ENCODE data around the gene CTBP1. TPM values are rescaled to one million over a fixed set of nuclear protein-coding genes. Genes with fewer than 3 reads are reported as not detected.

The CTBP1 gene
- total and polyA plus RNA-seq, 2 of the 8 experiments (the other 6 are each of a cell fraction or from before 2014, with no cell fraction given): 128 to 185 TPM

GRCh38 chr4:1164040-1164439 lies 84.9 kb downstream of the CTBP1 start:
- POLR2A ChIA-PET (ENCODE audit: partially characterized antibody): no interaction called here
- FAIRE-seq: no peak
- no peak overlapping the region for H4K8ac ChIP-seq (ENCODE audit: extremely low read depth, insufficient read depth, low read length)

More at GRCh38 chr4:1164040-1164439, 84.9 kb downstream of the CTBP1 start:
- no peak overlapping the region for H4K91ac ChIP-seq (replicated peaks; ENCODE audit: insufficient read length, low read length)
- H2AFZ ChIP-seq (ENCODE audit: low read length): no peak overlapping the region
- no peak overlapping the region for H2BK15ac ChIP-seq (ENCODE audit: low read length)
- H2BK120ac ChIP-seq (replicated peaks; ENCODE audit: low read depth, low read length): no peak overlapping the region
- H3K79me2 ChIP-seq (ENCODE audit: control insufficient read depth in 1 of 2, insufficient read depth in 2 of 2, low read length in 2 of 2): no peaks in the 10 kb centered on the region
- no peak overlapping the region for H3K18ac ChIP-seq (ENCODE audit: extremely low read depth, low read length)
- no peak overlapping the region for H3K9ac ChIP-seq (replicated peaks in 1 of 4; ENCODE audit: extremely low read depth in 1 of 4, low read depth in 3 of 4, low read length in 3 of 4)
- no peak overlapping the region for H2AK5ac ChIP-seq (ENCODE audit: low read depth, low read length)
- peaks cover 2 to 7% of the 10 kb centered on the region in 2 experiments for H4K20me1 ChIP-seq (replicated peaks in 1 of 2; ENCODE audit: control insufficient read depth in 1 of 2, insufficient read depth in 2 of 2, low read length in 2 of 2)
- H3K23me2 ChIP-seq (ENCODE audit: low read depth, low read length): peaks cover 4% of the 10 kb centered on the region; the same call in 1 of the 2 replicates
- no peak for DNase-seq (ENCODE audit: low read depth in 1 of 2, low spot score in 2 of 2)
- H2BK20ac ChIP-seq (ENCODE audit: low read length): no peak overlapping the region
- H3K4me2 ChIP-seq (ENCODE audit: insufficient read depth in 1 of 2, low read depth in 2 of 2, low read length in 2 of 2): no peak overlapping the region
- no peaks in the 10 kb centered on the region for H3K79me1 ChIP-seq (ENCODE audit: low read depth, low read length)
- no peak overlapping the region for H3K14ac ChIP-seq (ENCODE audit: insufficient read length)
- no peak overlapping the region for H3K56ac ChIP-seq (replicated peaks; ENCODE audit: insufficient read length, low read depth, low read length)
- H3K27me3 ChIP-seq (replicated peaks in 1 of 4; ENCODE audit: control insufficient read depth in 3 of 4, extremely low read depth in 1 of 4, insufficient read depth in 3 of 4, low read length in 3 of 4): peaks cover 9 to 19% (median 16%) of the 10 kb centered on the region in 4 experiments
- H3K4me1 ChIP-seq (replicated peaks in 1 of 4; ENCODE audit: control insufficient read depth in 3 of 4, insufficient read depth in 4 of 4, low read length in 3 of 4): peaks cover 0 to 2% (median 0%) of the 10 kb centered on the region in 4 experiments; a peak in 1 of 7 replicates
- no peak overlapping the region for H3K4me3 ChIP-seq (ENCODE audit: extremely low read depth in 1 of 4, insufficient read depth in 2 of 4, low read depth in 3 of 4, low read length in 4 of 4)
- no peak overlapping the region for H3K4ac ChIP-seq (replicated peaks; ENCODE audit: insufficient read length, low read depth, low read length)
- H3K36me3 ChIP-seq (ENCODE audit: control insufficient read depth in 2 of 4, insufficient read depth in 4 of 4, low read length in 3 of 4): no peaks in the 10 kb centered on the region
- H2BK5ac ChIP-seq (ENCODE audit: low read depth, low read length): no peak overlapping the region
- no peak overlapping the region for H4K5ac ChIP-seq (ENCODE audit: insufficient read length, low read depth, low read length)
- 87% methylated on average over 4 of the region's 4 CpGs; no CpG with 5 or more reads in 1 of the 2 experiments for WGBS, 2 experiments (ENCODE audit: extremely low coverage in 1 of 2, insufficient coverage in 1 of 2, insufficient read length in 1 of 2, insufficient replicate concordance in 2 of 2, low coverage in 1 of 2, low lambda C conversion rate in 2 of 2, missing lambda C conversion rate in 1 of 2)
- no peak overlapping the region for H3K23ac ChIP-seq (ENCODE audit: insufficient read length)
- no peak overlapping the region for H2BK12ac ChIP-seq (ENCODE audit: low read depth, low read length)
- peaks cover 0 to 3% of the 10 kb centered on the region in 2 experiments; a peak in 1 of 4 replicates for H3K9me3 ChIP-seq (ENCODE audit: insufficient read depth in 2 of 2, low read depth in 1 of 2, low read length in 1 of 2)
- CTCF ChIA-PET (ENCODE audit: partially characterized antibody): interaction anchor here (1.7 kb wide), 1 partner anchor 33 kb away, joined by 5 read pairs; no protein-coding TSS in a partner anchor
- TF ChIP-seq SP2 (IDR thresholded peaks at IDR 0.05; ENCODE audit: low read length) (no peak), SIN3A (conservative IDR thresholded peaks at IDR 0.05 in 1 of 2, IDR thresholded peaks at IDR 0.05 in 1 of 2; ENCODE audit: low read depth in 1 of 2, low read length in 2 of 2) (no peak), FOSL1 (IDR thresholded peaks at IDR 0.05; ENCODE audit: insufficient read depth, low read depth, low read length) (no peak), SRF (IDR thresholded peaks at IDR 0.05; ENCODE audit: low read depth, low read length) (no peak), SUZ12 (IDR thresholded peaks at IDR 0.05; ENCODE audit: low read length) (no peak), KDM1A (IDR thresholded peaks at IDR 0.05; ENCODE audit: borderline replicate concordance, low read length) (no peak)
- H3K27ac ChIP-seq (ENCODE audit: low read depth, low read length): no peak overlapping the region
